B cell (primary cell): ENCODE measurements around the gene PTCD3. TPM values are rescaled to one million over a fixed set of nuclear protein-coding genes. Genes with fewer than 3 reads are reported as not detected.
A peak's percentile ranks its signal among the peaks of the same experiment; 100 is the strongest.

Source experiments
- ATAC-seq: fragments of 200-7000 bp; cut with Tn5 transposase; one replicate; pipeline ENCODE4 v1.10.0; 2021; ENCODE audit warnings: low read depth, mild to moderate bottlenecking, moderate number of reproducible peaks, moderate library complexity
- CTCF ChIA-PET: fragments of 350-600 bp; sonication (Branson Sonifier 250); formaldehyde crosslinking; loops from one replicate; lab custom pipeline; 2021; ENCODE audit warnings: antibody characterized with exemption, inconsistent platforms; lab: Charles Lee
- POLR2A ChIA-PET: fragments of 350-600 bp; sonication (Branson Sonifier 250); formaldehyde crosslinking; loops from one replicate; lab custom pipeline; 2021; ENCODE audit warnings: antibody characterized with exemption; lab: Charles Lee
- DNase-seq: peaks from one replicate; pipeline ENCODE4 v3.0.0; 2013
- H2AFZ ChIP-seq: 2 replicates; pipeline ENCODE4 v1.6.1; 2012; ENCODE audit warnings: mild to moderate bottlenecking, low read depth, low read length; ENCODE audit not compliant: insufficient read depth, poor library complexity, severe bottlenecking
- H3K27ac ChIP-seq, 2 donors: 1 replicate in 1 of 2; 2 replicates in 1 of 2; pipeline ENCODE4 v1.5.1; 2012 to 2013; ENCODE audit warnings: low read length in 2 of 2, mild to moderate bottlenecking in 2 of 2, moderate library complexity in 1 of 2
- H3K27me3 ChIP-seq, 4 experiments: fragments of 200-600 bp in 1 of 4; sonication (generic) in 1 of 4; replicated peaks in 1 of 4; 1 replicate in 2 of 4; 2 replicates in 2 of 4; pipeline versions ENCODE4 v1.6.1 to v1.7.0; 2013 to 2016; ENCODE audit warnings: low read length in 3 of 4, mild to moderate bottlenecking in 2 of 4, mixed read lengths in 1 of 4, moderate library complexity in 1 of 4; ENCODE audit not compliant: insufficient read depth in 4 of 4, control insufficient read depth in 3 of 4; ENCODE audit errors: control extremely low read depth in 1 of 4
- H3K36me3 ChIP-seq, 2 experiments: replicated peaks in 1 of 2; 1 replicate in 1 of 2; 2 replicates in 1 of 2; pipeline versions ENCODE4 v1.6.1 to v1.7.1; 2013; ENCODE audit warnings: low read length in 1 of 2; ENCODE audit not compliant: insufficient read depth in 2 of 2, control insufficient read depth in 1 of 2; ENCODE audit errors: control extremely low read depth in 1 of 2, extremely low read depth in 1 of 2
- H3K4me1 ChIP-seq, 2 donors: fragments of 200-600 bp in 1 of 2; sonication (generic) in 1 of 2; 1 replicate in 1 of 2; 2 replicates in 1 of 2; pipeline versions ENCODE4 v1.5.1 to v1.6.1; 2013 to 2017; ENCODE audit warnings: low read length in 2 of 2; ENCODE audit not compliant: control insufficient read depth in 2 of 2, insufficient read depth in 2 of 2
- H3K4me2 ChIP-seq: replicated peaks from 2 replicates; pipeline ENCODE3; 2012; ENCODE audit warnings: mild to moderate bottlenecking, low read depth, low read length; ENCODE audit not compliant: poor library complexity, severe bottlenecking
- H3K4me3 ChIP-seq, 5 experiments: fragments of 200-600 bp in 1 of 5; sonication (generic) in 1 of 5; 1 replicate in 3 of 5; 2 replicates in 2 of 5; pipeline versions ENCODE4 v1.5.1 to v1.7.0; 2011 to 2016; ENCODE audit warnings: low read length in 4 of 5, mild to moderate bottlenecking in 4 of 5, low read depth in 2 of 5, control low read depth in 1 of 5, moderate library complexity in 1 of 5; ENCODE audit not compliant: insufficient read depth in 1 of 5; ENCODE audit errors: control extremely low read depth in 1 of 5, extremely low read depth in 1 of 5
- H3K79me2 ChIP-seq: fragments of 200-600 bp; sonication (generic); one replicate; pipeline ENCODE4 v1.6.0; 2016; ENCODE audit warnings: low read length; ENCODE audit not compliant: control insufficient read depth, insufficient read depth
- H3K9ac ChIP-seq: fragments of 200-600 bp; sonication (generic); 2 replicates; pipeline ENCODE4 v1.6.1; 2017; ENCODE audit warnings: mild to moderate bottlenecking, low read length, moderate library complexity
- H3K9me3 ChIP-seq, 3 donors: one replicate each; pipeline versions ENCODE4 v1.6.1 to v1.7.1; 2013; ENCODE audit warnings: low read length in 2 of 3; ENCODE audit not compliant: control insufficient read depth in 2 of 3, insufficient read depth in 1 of 3; ENCODE audit errors: control extremely low read depth in 1 of 3
- H4K20me1 ChIP-seq: 2 replicates; pipeline ENCODE4 v1.6.0; 2012; ENCODE audit warnings: mild to moderate bottlenecking, low read length; ENCODE audit not compliant: insufficient read depth, control insufficient read depth, poor library complexity, severe bottlenecking
- H3K27ac Mint-ChIP-seq: one replicate; pipeline ENCODE4 v1.8.0; 2021; ENCODE audit warnings: mixed read lengths
- H3K27me3 Mint-ChIP-seq: one replicate; pipeline ENCODE4 v1.8.0; 2021; ENCODE audit warnings: mixed read lengths
- H3K4me1 Mint-ChIP-seq: one replicate; pipeline ENCODE4 v1.8.0; 2021; ENCODE audit warnings: mixed read lengths
- H3K4me3 Mint-ChIP-seq: one replicate; pipeline ENCODE4 v1.8.0; 2021; ENCODE audit warnings: mixed read lengths
- H3K9me3 Mint-ChIP-seq: one replicate; pipeline ENCODE4 v1.8.0; 2022; ENCODE audit warnings: mixed read lengths; ENCODE audit not compliant: insufficient read depth
- CTCF ChIP-seq: fragments of 200-600 bp; IDR thresholded peaks from one replicate; pipeline ENCODE4 v1.8.0; 2022; ENCODE audit warnings: antibody characterized with exemption, mild to moderate bottlenecking
- EZH2 ChIP-seq: IDR thresholded peaks from 2 replicates; pipeline ENCODE4 v1.6.1; 2012; ENCODE audit warnings: borderline replicate concordance, low read depth, mild to moderate bottlenecking, moderate library complexity, low read length; ENCODE audit not compliant: insufficient read depth, poor library complexity, severe bottlenecking
- WGBS: methylation state at CpG from one replicate; pipeline ENCODE4 v1.1.5; 2013; ENCODE audit warnings: missing lambda C conversion rate; ENCODE audit not compliant: insufficient coverage; 5-methylcytosine and 5-hydroxymethylcytosine counted together
- intact Hi-C: fragments of 100-400 bp; cut with micrococcal nuclease; formaldehyde crosslinking; loops from one replicate; pipeline ENCODE4 v1.10.0; 2022
- polyA plus RNA-seq: library from polyadenylated mRNA; depleted of rRNA; stranded (reverse); fragments of >200 nt; gene quantifications from 2 replicates; pipeline ENCODE4 v1.2.3, GENCODE V29; 2012
- total RNA-seq, 2 donors: library from RNA; stranded (reverse); fragments of 120-200 nt in 1 of 2; gene quantifications; 1 replicate in 1 of 2; 2 replicates in 1 of 2; pipeline versions ENCODE4 v1.2.3 to v1.2.4, GENCODE V29; 2013 to 2022

The PTCD3 gene
- total and polyA plus RNA-seq, 2 donors (not counting 1 experiment from before 2014, with no cell fraction given), result 61.4 to 174 TPM

GRCh38 chr2:86069091-86069685, 36.8 kb upstream of the PTCD3 start:
- intact Hi-C loops, result no loop called here
- DNase-seq (no peak), ATAC-seq (no peak)
- Histone ChIP-seq H3K9ac (no peak overlapping the region), H4K20me1 (no peaks in the 10 kb centered on the region), H3K9me3 (no peaks in the 10 kb centered on the region), H3K79me2 (peaks cover 7% of the 10 kb centered on the region), H3K27ac (no peak overlapping the region), H3K36me3 (peaks cover 4 to 45% of the 10 kb centered on the region in 2 experiments), H3K4me2 (no peak overlapping the region), H3K27me3 (no peaks in the 10 kb centered on the region), H2AFZ (no peak overlapping the region), H3K4me3 (no peak overlapping the region), H3K4me1 (peaks cover 20 to 25% of the 10 kb centered on the region in 2 donors)
- ChIA-PET CTCF (interaction anchor here (0.7 kb wide), 1 partner anchor 9 kb away, joined by 3 read pairs; no protein-coding TSS in a partner anchor), POLR2A (no interaction called here)
- no peak overlapping the region for H3K4me3 Mint-ChIP-seq
- peak overlapping the region; percentile 10 for H3K27ac Mint-ChIP-seq
- TF ChIP-seq CTCF, result no peak
- no peak for TF ChIP-seq EZH2
- no peaks in the 10 kb centered on the region for H3K9me3 Mint-ChIP-seq
- 100% methylated on average over 2 of the region's 8 CpGs for WGBS
- no peaks in the 10 kb centered on the region for H3K27me3 Mint-ChIP-seq
- H3K4me1 Mint-ChIP-seq, result peaks cover 31% of the 10 kb centered on the region

- intact Hi-C loops, result loop anchor here (5.0 kb wide), 1 partner anchor 48 kb away; no protein-coding TSS in a partner anchor
- Histone ChIP-seq H3K9me3 (no peaks in the 10 kb centered on the region), H3K36me3 (peaks cover 4 to 46% of the 10 kb centered on the region in 2 experiments), H3K9ac (no peak overlapping the region), H3K27ac (no peak overlapping the region), H3K27me3 (no peaks in the 10 kb centered on the region), H3K4me3 (no peak overlapping the region), H2AFZ (no peak overlapping the region), H3K4me2 (no peak overlapping the region), H4K20me1 (no peaks in the 10 kb centered on the region), H3K4me1 (peaks cover 20 to 25% of the 10 kb centered on the region in 2 donors), H3K79me2 (peaks cover 7% of the 10 kb centered on the region)
- no peaks in the 10 kb centered on the region for H3K27me3 Mint-ChIP-seq
- ChIA-PET POLR2A (no interaction called here), CTCF (interaction anchor here (3.4 kb wide), 1 partner anchor 34 kb away, joined by 25 read pairs; no protein-coding TSS in a partner anchor)
- H3K9me3 Mint-ChIP-seq, result no peaks in the 10 kb centered on the region
- TF ChIP-seq CTCF (no peak), EZH2 (no peak)
- H3K4me3 Mint-ChIP-seq, result no peak overlapping the region
- no peak overlapping the region for H3K27ac Mint-ChIP-seq
- WGBS, result 99% methylated on average over 16 of the region's 16 CpGs
- no peak for ATAC-seq
- no peak for DNase-seq
- H3K4me1 Mint-ChIP-seq, result peaks cover 28% of the 10 kb centered on the region
Measured at GRCh38 chr2:86069783-86070339, 36.2 kb upstream of the PTCD3 start.
